HCT116 (cell line): ENCODE data around the gene SLCO2A1. TPM values are rescaled to one million over a fixed set of nuclear protein-coding genes. Genes with fewer than 3 reads are reported as not detected.

ENCODE experiments used
- ATAC-seq: fragments of 200-7000 bp; cut with Tn5 transposase; 2 replicates; pipeline ENCODE4 v1.9.1; 2020; ENCODE audit warnings: mild to moderate bottlenecking, moderate library complexity
- BruUV-seq: library from RNA; stranded (reverse); fragments of 400-500 nt; replicated peaks from 2 replicates; lab custom pipeline; 2021; lab: Mats Ljungman, UMichigan
- CTCF ChIA-PET: fragments of 300-600 bp; sonication (Branson Sonifier 250); formaldehyde crosslinking; loops from one replicate; lab custom pipeline; 2021; ENCODE audit warnings: antibody characterized with exemption; lab: Charles Lee
- POLR2A ChIA-PET: fragments of 300-600, 350-600 bp; sonication (Branson Sonifier 250); formaldehyde crosslinking; loops from one replicate; lab custom pipeline; 2021; ENCODE audit warnings: antibody characterized with exemption; lab: Charles Lee
- RAD21 ChIA-PET, 2 experiments: fragments of 300-600 bp; sonication (Branson Sonifier 250); formaldehyde crosslinking; loops; one replicate each; lab custom pipeline; 2023; ENCODE audit warnings: low total read pairs in 2 of 2; ENCODE audit not compliant: uncharacterized antibody in 2 of 2, unreplicated experiment in 2 of 2, low non-redundant PET in 1 of 2; lab: Charles Lee
- DNase-seq: peaks from one replicate; pipeline ENCODE4 v3.0.0-alpha.2; 2010; ENCODE audit warnings: low read depth, low spot score
- H2AFZ ChIP-seq: fragments of 200-600 bp; shearing (Covaris generic), sonication (generic); 2 replicates; pipeline ENCODE4 v1.6.1; 2017; ENCODE audit warnings: low read depth, mixed run types, mixed read lengths, antibody characterized with exemption, low read length; ENCODE audit not compliant: poor library complexity, severe bottlenecking
- H3K27ac ChIP-seq: 2 replicates; pipeline ENCODE4 v1.5.1; 2012; ENCODE audit warnings: low read depth, low read length
- H3K27me3 ChIP-seq: fragments of 200-600 bp; sonication (generic); 2 replicates; pipeline ENCODE4 v1.6.1; 2016; ENCODE audit warnings: mixed run types, low read length, mixed read lengths; ENCODE audit not compliant: insufficient read depth
- H3K36me3 ChIP-seq, 2 experiments: fragments of 200-500 bp in 1 of 2; fragments of 200-600 bp in 1 of 2; sonication (Bioruptor generic) in 1 of 2; sonication (generic) in 1 of 2; 2 replicates each; pipeline versions ENCODE4 v1.5.1 to v1.6.1; 2014 to 2016; ENCODE audit warnings: low read length in 2 of 2, inconsistent platforms in 1 of 2, mixed read lengths in 1 of 2, mixed run types in 1 of 2; ENCODE audit not compliant: insufficient read depth in 2 of 2, control insufficient read depth in 1 of 2
- H3K4me1 ChIP-seq, 2 experiments: fragments of 200-600 bp in 1 of 2; sonication (generic) in 1 of 2; 2 replicates each; pipeline versions ENCODE4 v1.5.1 to v1.6.1; 2012 to 2017; ENCODE audit warnings: low read length in 2 of 2, inconsistent platforms in 1 of 2, mild to moderate bottlenecking in 1 of 2, mixed read lengths in 1 of 2, mixed run types in 1 of 2, moderate library complexity in 1 of 2; ENCODE audit not compliant: insufficient read depth in 2 of 2, control insufficient read depth in 1 of 2
- H3K4me2 ChIP-seq: fragments of 200-600 bp; sonication (generic); 2 replicates; pipeline ENCODE4 v1.6.1; 2017; ENCODE audit warnings: mixed run types, low read length, mixed read lengths
- H3K4me3 ChIP-seq, 2 experiments: fragments of 200-600 bp in 1 of 2; sonication (generic) in 1 of 2; replicated peaks in 1 of 2; 2 replicates each; pipeline ENCODE4 v1.5.1; 2011 to 2016; ENCODE audit warnings: low read length in 2 of 2, control low read depth in 1 of 2, low read depth in 1 of 2, mild to moderate bottlenecking in 1 of 2, mixed read lengths in 1 of 2, mixed run types in 1 of 2
- H3K79me2 ChIP-seq: fragments of 200-600 bp; sonication (generic); 2 replicates; pipeline ENCODE4 v1.6.1; 2017; ENCODE audit warnings: mild to moderate bottlenecking, mixed run types, low read length, moderate library complexity, mixed read lengths; ENCODE audit not compliant: insufficient read depth
- H3K9ac ChIP-seq: fragments of 200-600 bp; sonication (generic); 2 replicates; pipeline ENCODE4 v1.6.1; 2016; ENCODE audit warnings: low read length, mixed read lengths
- H3K9me2 ChIP-seq: fragments of 200-600 bp; sonication (generic), shearing (Covaris generic); 2 replicates; pipeline ENCODE4 v1.6.1; 2017; ENCODE audit warnings: mixed run types, mild to moderate bottlenecking, moderate library complexity; ENCODE audit not compliant: insufficient read depth
- H3K9me3 ChIP-seq, 2 experiments: fragments of 200-500 bp in 1 of 2; fragments of 200-600 bp in 1 of 2; sonication (Bioruptor generic) in 1 of 2; sonication (generic) in 1 of 2; 2 replicates each; pipeline ENCODE4 v1.6.1; 2014 to 2017; ENCODE audit warnings: low read length in 2 of 2, mixed read lengths in 2 of 2, inconsistent platforms in 1 of 2, low read depth in 1 of 2, mild to moderate bottlenecking in 1 of 2, mixed run types in 1 of 2, moderate library complexity in 1 of 2; ENCODE audit not compliant: control insufficient read depth in 1 of 2, insufficient read depth in 1 of 2
- H4K20me1 ChIP-seq: fragments of 200-600 bp; sonication (generic), shearing (Covaris generic); 2 replicates; pipeline ENCODE4 v1.6.1; 2017; ENCODE audit warnings: mixed run types, mild to moderate bottlenecking, moderate library complexity; ENCODE audit not compliant: insufficient read depth
- EGR1 ChIP-seq: IDR thresholded peaks from 2 replicates; pipeline ENCODE4 v1.6.1; 2012; ENCODE audit warnings: low read depth
- ELF1 ChIP-seq: IDR thresholded peaks from 2 replicates; pipeline ENCODE4 v1.6.1; 2012; ENCODE audit warnings: low read depth, borderline replicate concordance
- EZH2 ChIP-seq: fragments of 200-600 bp; sonication (generic); IDR thresholded peaks from 2 replicates; pipeline ENCODE4 v1.6.1; 2017; ENCODE audit warnings: antibody characterized with exemption, mixed run types
- FOSL1 ChIP-seq: IDR thresholded peaks from 2 replicates; pipeline ENCODE4 v1.6.1; 2012; ENCODE audit warnings: low read depth
- JUND ChIP-seq: IDR thresholded peaks from 2 replicates; pipeline ENCODE4 v1.6.1; 2012
- POLR2A ChIP-seq: IDR thresholded peaks from 2 replicates; pipeline ENCODE4 v1.7.0; 2011; ENCODE audit warnings: borderline replicate concordance; ENCODE audit not compliant: insufficient read depth, insufficient read length; ENCODE audit errors: extremely low read depth
- POLR2AphosphoS5 ChIP-seq: IDR thresholded peaks from 2 replicates; pipeline ENCODE4 v1.6.1; 2011; ENCODE audit warnings: mild to moderate bottlenecking, low read depth, low read length, moderate library complexity
- RAD21 ChIP-seq: IDR thresholded peaks from 2 replicates; pipeline ENCODE4 v1.6.1; 2012; ENCODE audit warnings: low read depth, mild to moderate bottlenecking
- SIN3A ChIP-seq: IDR thresholded peaks from 2 replicates; pipeline ENCODE4 v1.6.1; 2012; ENCODE audit warnings: low read depth
- SP1 ChIP-seq: IDR thresholded peaks from 2 replicates; pipeline ENCODE4 v1.6.1; 2012; ENCODE audit warnings: low read depth
- SRF ChIP-seq: IDR thresholded peaks from 2 replicates; pipeline ENCODE4 v1.6.1; 2012; ENCODE audit warnings: low read depth
- YY1 ChIP-seq: IDR thresholded peaks from 2 replicates; pipeline ENCODE4 v1.6.1; 2011; ENCODE audit warnings: low read length, low read depth, moderate library complexity, mild to moderate bottlenecking; ENCODE audit not compliant: insufficient replicate concordance; ENCODE audit errors: extremely low read depth
- ZNF274 ChIP-seq: fragments of 200-500 bp; sonication (Bioruptor generic); IDR thresholded peaks from 2 replicates; pipeline ENCODE4 v1.6.1; 2014; ENCODE audit warnings: mild to moderate bottlenecking, low read depth, low read length, inconsistent platforms
- intact Hi-C: fragments of 100-400 bp; cut with micrococcal nuclease; formaldehyde crosslinking; loops from 2 replicates; pipeline ENCODE4 v1.10.0; 2022
- total RNA-seq: library from RNA; stranded (reverse); gene quantifications from one replicate; pipeline ENCODE4 v1.2.1, GENCODE V29; 2021; ENCODE audit not compliant: unreplicated experiment
- TF ChIP-seq, protein P1 (sequence below): IDR thresholded peaks from 2 replicates; pipeline ENCODE4 v1.6.1; 2012
- TF ChIP-seq, protein P2 (sequence below): IDR thresholded peaks from 2 replicates; pipeline ENCODE4 v1.6.1; 2011; ENCODE audit warnings: mild to moderate bottlenecking, low read length, moderate library complexity; ENCODE audit not compliant: insufficient replicate concordance; ENCODE audit errors: extremely low read depth
- TF ChIP-seq, protein P3 (sequence below): IDR thresholded peaks from 2 replicates; pipeline ENCODE4 v1.6.1; 2012
- TF ChIP-seq, protein P4 (sequence below): IDR thresholded peaks from 2 replicates; pipeline ENCODE4 v1.6.1; 2012; ENCODE audit warnings: low read depth

Gene SLCO2A1
- total RNA-seq, 1 experiment from 2014 or later, result 0.52 TPM

DNA sequence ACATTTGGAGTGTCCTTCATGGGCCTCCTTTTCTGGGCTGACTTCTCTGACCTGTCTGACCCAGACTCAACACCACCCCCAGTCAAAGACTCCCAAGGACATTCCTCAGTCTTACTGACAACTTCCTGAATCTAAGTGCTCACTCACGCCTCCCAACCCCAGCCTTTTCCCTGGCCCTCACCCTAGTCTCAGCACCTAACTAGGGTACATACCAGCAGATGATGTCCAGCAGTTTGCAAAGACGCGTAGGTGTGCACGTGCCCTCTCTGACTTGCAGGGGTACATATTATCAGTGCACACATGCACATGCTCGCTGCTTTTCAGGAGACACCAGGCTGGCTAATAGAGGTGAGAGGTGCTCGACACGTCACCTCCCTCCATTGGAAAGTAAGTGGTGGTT lies 38.7 kb upstream of the SLCO2A1 start:
- POLR2A ChIA-PET, result no interaction called here
- no peak overlapping the region for H3K4me3 ChIP-seq

More for the DNA sequence above, 38.7 kb upstream of the SLCO2A1 start:
- no TSS peak for BruUV-seq
- Histone ChIP-seq H3K4me1 (peaks cover 0 to 6% of the 10 kb centered on the region in 2 experiments; a peak in 1 of 4 replicates), H3K27ac (no peak overlapping the region), H3K9me3 (no peaks in the 10 kb centered on the region), H4K20me1 (no peaks in the 10 kb centered on the region), H3K4me2 (no peak overlapping the region), H3K9me2 (no peaks in the 10 kb centered on the region), H3K79me2 (no peaks in the 10 kb centered on the region)
- DNase-seq (no peak), ATAC-seq (no peak)
- ChIA-PET RAD21 (no interaction called here), CTCF (no interaction called here)
- TF ChIP-seq, protein P1, sequence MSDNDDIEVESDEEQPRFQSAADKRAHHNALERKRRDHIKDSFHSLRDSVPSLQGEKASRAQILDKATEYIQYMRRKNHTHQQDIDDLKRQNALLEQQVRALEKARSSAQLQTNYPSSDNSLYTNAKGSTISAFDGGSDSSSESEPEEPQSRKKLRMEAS, result no peak
- TF ChIP-seq JUND (no peak), FOSL1 (no peak), ELF1 (no peak), RAD21 (no peak), SIN3A (no peak), SRF (no peak), ZNF274 (no peak), EGR1 (no peak), EZH2 (no peak), SP1 (no peak), POLR2AphosphoS5 (no peak), YY1 (no peak), POLR2A (no peak)
- TF ChIP-seq, protein P2, sequence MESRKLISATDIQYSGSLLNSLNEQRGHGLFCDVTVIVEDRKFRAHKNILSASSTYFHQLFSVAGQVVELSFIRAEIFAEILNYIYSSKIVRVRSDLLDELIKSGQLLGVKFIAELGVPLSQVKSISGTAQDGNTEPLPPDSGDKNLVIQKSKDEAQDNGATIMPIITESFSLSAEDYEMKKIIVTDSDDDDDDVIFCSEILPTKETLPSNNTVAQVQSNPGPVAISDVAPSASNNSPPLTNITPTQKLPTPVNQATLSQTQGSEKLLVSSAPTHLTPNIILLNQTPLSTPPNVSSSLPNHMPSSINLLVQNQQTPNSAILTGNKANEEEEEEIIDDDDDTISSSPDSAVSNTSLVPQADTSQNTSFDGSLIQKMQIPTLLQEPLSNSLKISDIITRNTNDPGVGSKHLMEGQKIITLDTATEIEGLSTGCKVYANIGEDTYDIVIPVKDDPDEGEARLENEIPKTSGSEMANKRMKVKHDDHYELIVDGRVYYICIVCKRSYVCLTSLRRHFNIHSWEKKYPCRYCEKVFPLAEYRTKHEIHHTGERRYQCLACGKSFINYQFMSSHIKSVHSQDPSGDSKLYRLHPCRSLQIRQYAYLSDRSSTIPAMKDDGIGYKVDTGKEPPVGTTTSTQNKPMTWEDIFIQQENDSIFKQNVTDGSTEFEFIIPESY, result no peak
- TF ChIP-seq, protein P3, sequence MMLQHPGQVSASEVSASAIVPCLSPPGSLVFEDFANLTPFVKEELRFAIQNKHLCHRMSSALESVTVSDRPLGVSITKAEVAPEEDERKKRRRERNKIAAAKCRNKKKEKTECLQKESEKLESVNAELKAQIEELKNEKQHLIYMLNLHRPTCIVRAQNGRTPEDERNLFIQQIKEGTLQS, result no peak
- TF ChIP-seq, protein P4, sequence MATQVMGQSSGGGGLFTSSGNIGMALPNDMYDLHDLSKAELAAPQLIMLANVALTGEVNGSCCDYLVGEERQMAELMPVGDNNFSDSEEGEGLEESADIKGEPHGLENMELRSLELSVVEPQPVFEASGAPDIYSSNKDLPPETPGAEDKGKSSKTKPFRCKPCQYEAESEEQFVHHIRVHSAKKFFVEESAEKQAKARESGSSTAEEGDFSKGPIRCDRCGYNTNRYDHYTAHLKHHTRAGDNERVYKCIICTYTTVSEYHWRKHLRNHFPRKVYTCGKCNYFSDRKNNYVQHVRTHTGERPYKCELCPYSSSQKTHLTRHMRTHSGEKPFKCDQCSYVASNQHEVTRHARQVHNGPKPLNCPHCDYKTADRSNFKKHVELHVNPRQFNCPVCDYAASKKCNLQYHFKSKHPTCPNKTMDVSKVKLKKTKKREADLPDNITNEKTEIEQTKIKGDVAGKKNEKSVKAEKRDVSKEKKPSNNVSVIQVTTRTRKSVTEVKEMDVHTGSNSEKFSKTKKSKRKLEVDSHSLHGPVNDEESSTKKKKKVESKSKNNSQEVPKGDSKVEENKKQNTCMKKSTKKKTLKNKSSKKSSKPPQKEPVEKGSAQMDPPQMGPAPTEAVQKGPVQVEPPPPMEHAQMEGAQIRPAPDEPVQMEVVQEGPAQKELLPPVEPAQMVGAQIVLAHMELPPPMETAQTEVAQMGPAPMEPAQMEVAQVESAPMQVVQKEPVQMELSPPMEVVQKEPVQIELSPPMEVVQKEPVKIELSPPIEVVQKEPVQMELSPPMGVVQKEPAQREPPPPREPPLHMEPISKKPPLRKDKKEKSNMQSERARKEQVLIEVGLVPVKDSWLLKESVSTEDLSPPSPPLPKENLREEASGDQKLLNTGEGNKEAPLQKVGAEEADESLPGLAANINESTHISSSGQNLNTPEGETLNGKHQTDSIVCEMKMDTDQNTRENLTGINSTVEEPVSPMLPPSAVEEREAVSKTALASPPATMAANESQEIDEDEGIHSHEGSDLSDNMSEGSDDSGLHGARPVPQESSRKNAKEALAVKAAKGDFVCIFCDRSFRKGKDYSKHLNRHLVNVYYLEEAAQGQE, result no peak
- TF ChIP-seq, all 23 proteins: peak for 0
- Histone ChIP-seq H3K9ac (no peak overlapping the region), H2AFZ (no peak overlapping the region), H3K27me3 (no peaks in the 10 kb centered on the region), H3K36me3 (no peaks in the 10 kb centered on the region)
- intact Hi-C loops, result no loop called here
